ENCODE measurements around the gene RNF213. TPM values are rescaled to one million over a fixed set of nuclear protein-coding genes. Genes with fewer than 3 reads are reported as not detected.
A peak's percentile ranks its signal among the peaks of the same experiment; 100 is the strongest.
"Not testable (repeated sequence)": the region's sequence is repeated elsewhere in the genome, so short reads cannot be mapped to it uniquely, and the experiment has no call there.

RNF213 gene
- total and polyA plus RNA-seq, 4 donors: 18.2 to 104 (median 33.5) TPM

- TF ChIP-seq NR2F2 (IDR thresholded peaks at IDR 0.05) (no peak), RXRA (IDR thresholded peaks at IDR 0.05) (no peak), TAF1 (conservative IDR thresholded peaks at IDR 0.05) (no peak), GABPA (IDR thresholded peaks at IDR 0.05 in 1 of 2, conservative IDR thresholded peaks at IDR 0.05 in 1 of 2) (no peak)
Observed at GRCh38 chr17:80408872-80409271, 148.2 kb downstream of the RNF213 start (continued).

- no peak for DNase-seq (ENCODE audit: low spot score)
- Histone ChIP-seq H3K27ac (ENCODE audit: low read depth in 1 of 2, low read length in 2 of 2) (no peak overlapping the region), H3K9ac (ENCODE audit: low read depth in 1 of 2, low read length in 2 of 2) (no peak overlapping the region), H3K9me3 (ENCODE audit: control insufficient read depth in 4 of 4, low read length in 3 of 4) (no peaks in the 10 kb centered on the region), H3K4me1 (ENCODE audit: control insufficient read depth in 4 of 4, insufficient read depth in 4 of 4, low read length in 3 of 4) (peaks cover 2 to 9% (median 7%) of the 10 kb centered on the region in 4 donors), H3K36me3 (ENCODE audit: control insufficient read depth in 4 of 4, insufficient read depth in 3 of 4, low read depth in 1 of 4, low read length in 3 of 4) (no peaks in the 10 kb centered on the region), H3K27me3 (ENCODE audit: control insufficient read depth in 4 of 4, insufficient read depth in 4 of 4, low read length in 3 of 4) (no peaks in the 10 kb centered on the region), H3K4me3 (ENCODE audit: low read depth in 1 of 3, low read length in 3 of 3) (no peak overlapping the region)
- WGBS: 92% methylated on average over 13 of the region's 13 CpGs
- TF ChIP-seq GABPA (IDR thresholded peaks at IDR 0.05 in 1 of 2, conservative IDR thresholded peaks at IDR 0.05 in 1 of 2): no peak
- TF ChIP-seq YY1 (IDR thresholded peaks at IDR 0.05): no peak
- no peak for TF ChIP-seq FOXA1 (IDR thresholded peaks at IDR 0.05)
- TF ChIP-seq TAF1 (conservative IDR thresholded peaks at IDR 0.05): no peak
- TF ChIP-seq RAD21 (IDR thresholded peaks at IDR 0.05): no peak
- TF ChIP-seq RXRA (IDR thresholded peaks at IDR 0.05): no peak
- TF ChIP-seq HNF4G (IDR thresholded peaks at IDR 0.05): no peak
- TF ChIP-seq ZBTB33 (IDR thresholded peaks at IDR 0.05): no peak
- no peak for TF ChIP-seq HNF4A (conservative IDR thresholded peaks at IDR 0.05)
- no peak for TF ChIP-seq EGR1 (IDR thresholded peaks at IDR 0.05; ENCODE audit: low read depth in 2 of 2)
Observed at GRCh38 chr17:80409626-80410025, 149.0 kb downstream of the RNF213 start.

GRCh38 chr17:80410441-80411087, 149.9 kb downstream of the RNF213 start:
- not testable (repeated sequence) for H3K36me3 ChIP-seq (ENCODE audit: control insufficient read depth in 4 of 4, insufficient read depth in 3 of 4, low read depth in 1 of 4, low read length in 3 of 4); H3K4me3 ChIP-seq (ENCODE audit: low read depth in 1 of 3, low read length in 3 of 3); H3K9me3 ChIP-seq (ENCODE audit: control insufficient read depth in 4 of 4, low read length in 3 of 4); H3K9ac ChIP-seq (ENCODE audit: low read depth in 1 of 2, low read length in 2 of 2); DNase-seq (ENCODE audit: low spot score); H3K27ac ChIP-seq (ENCODE audit: low read depth in 1 of 2, low read length in 2 of 2); H3K27me3 ChIP-seq (ENCODE audit: control insufficient read depth in 4 of 4, insufficient read depth in 4 of 4, low read length in 3 of 4)
- 77% methylated on average over 16 of the region's 16 CpGs for WGBS
- H3K4me1 ChIP-seq (ENCODE audit: control insufficient read depth in 4 of 4, insufficient read depth in 4 of 4, low read length in 3 of 4): peaks cover 2 to 12% (median 10%) of the 10 kb centered on the region in 4 donors

GRCh38 chr17:80413771-80414507, 153.3 kb downstream of the RNF213 start:
- WGBS: 43% methylated on average over 26 of the region's 26 CpGs
- H3K9me3 ChIP-seq (ENCODE audit: control insufficient read depth in 4 of 4, low read length in 3 of 4): no peaks in the 10 kb centered on the region
- H3K4me3 ChIP-seq (ENCODE audit: low read depth in 1 of 3, low read length in 3 of 3): peak overlapping the region in 2 of 3 donors; percentile 78 to 91
- H3K9ac ChIP-seq (ENCODE audit: low read depth in 1 of 2, low read length in 2 of 2): peak overlapping the region in 1 of 2 donors; percentile 87
- DNase-seq (ENCODE audit: low spot score): no peak
- peaks cover 12 to 29% (median 24%) of the 10 kb centered on the region in 4 donors for H3K4me1 ChIP-seq (ENCODE audit: control insufficient read depth in 4 of 4, insufficient read depth in 4 of 4, low read length in 3 of 4)
- H3K27ac ChIP-seq (ENCODE audit: low read depth in 1 of 2, low read length in 2 of 2): no peak overlapping the region
- no peaks in the 10 kb centered on the region for H3K27me3 ChIP-seq (ENCODE audit: control insufficient read depth in 4 of 4, insufficient read depth in 4 of 4, low read length in 3 of 4)
- peaks cover 0 to 7% (median 0%) of the 10 kb centered on the region in 4 donors for H3K36me3 ChIP-seq (ENCODE audit: control insufficient read depth in 4 of 4, insufficient read depth in 3 of 4, low read depth in 1 of 4, low read length in 3 of 4)
- no peak for TF ChIP-seq ATF3 (IDR thresholded peaks at IDR 0.05)
- TF ChIP-seq FOXA1 (IDR thresholded peaks at IDR 0.05): no peak
- TF ChIP-seq RAD21 (IDR thresholded peaks at IDR 0.05): no peak
- TF ChIP-seq SP1 (IDR thresholded peaks at IDR 0.05): no peak
- no peak for TF ChIP-seq FOXA2 (IDR thresholded peaks at IDR 0.05)
- no peak for TF ChIP-seq GABPA (IDR thresholded peaks at IDR 0.05 in 1 of 2, conservative IDR thresholded peaks at IDR 0.05 in 1 of 2)
- no peak for TF ChIP-seq JUND (IDR thresholded peaks at IDR 0.05)
- TF ChIP-seq TAF1 (conservative IDR thresholded peaks at IDR 0.05): no peak
- TF ChIP-seq ZBTB33 (IDR thresholded peaks at IDR 0.05): no peak
- no peak for TF ChIP-seq RXRA (IDR thresholded peaks at IDR 0.05)
- no peak for TF ChIP-seq MAX (IDR thresholded peaks at IDR 0.05)
- no peak for TF ChIP-seq EGR1 (IDR thresholded peaks at IDR 0.05; ENCODE audit: low read depth in 2 of 2)
- no peak for TF ChIP-seq HNF4A (conservative IDR thresholded peaks at IDR 0.05)
- TF ChIP-seq YY1 (IDR thresholded peaks at IDR 0.05): no peak
- no peak for TF ChIP-seq NR2F2 (IDR thresholded peaks at IDR 0.05)

Measured in liver (tissue), 9 donors.